ENCODE measurements around the gene CDC5L. TPM values are rescaled to one million over a fixed set of nuclear protein-coding genes. Genes with fewer than 3 reads are reported as not detected.

CDC5L gene
- 23.4 and 23.8 TPM in 2 replicates for total RNA-seq (2022)
- percentile 86 among the genes with signal in this experiment for Bru-seq, nascent RNA
- BruChase-seq, experiment 1, labeled RNA remaining after a 2-hour chase: percentile 85 among the genes with signal in this experiment
- BruChase-seq, experiment 2, labeled RNA remaining after a 6-hour chase: percentile 85 among the genes with signal in this experiment
- long read RNA-seq, full-length matches to known transcripts: 65 of 78 reads
- long read RNA-seq, partial matches to known transcripts: 5 of 78 reads
- long read RNA-seq, other reads (novel, unspliced or antisense): 8 of 78 reads

DNA sequence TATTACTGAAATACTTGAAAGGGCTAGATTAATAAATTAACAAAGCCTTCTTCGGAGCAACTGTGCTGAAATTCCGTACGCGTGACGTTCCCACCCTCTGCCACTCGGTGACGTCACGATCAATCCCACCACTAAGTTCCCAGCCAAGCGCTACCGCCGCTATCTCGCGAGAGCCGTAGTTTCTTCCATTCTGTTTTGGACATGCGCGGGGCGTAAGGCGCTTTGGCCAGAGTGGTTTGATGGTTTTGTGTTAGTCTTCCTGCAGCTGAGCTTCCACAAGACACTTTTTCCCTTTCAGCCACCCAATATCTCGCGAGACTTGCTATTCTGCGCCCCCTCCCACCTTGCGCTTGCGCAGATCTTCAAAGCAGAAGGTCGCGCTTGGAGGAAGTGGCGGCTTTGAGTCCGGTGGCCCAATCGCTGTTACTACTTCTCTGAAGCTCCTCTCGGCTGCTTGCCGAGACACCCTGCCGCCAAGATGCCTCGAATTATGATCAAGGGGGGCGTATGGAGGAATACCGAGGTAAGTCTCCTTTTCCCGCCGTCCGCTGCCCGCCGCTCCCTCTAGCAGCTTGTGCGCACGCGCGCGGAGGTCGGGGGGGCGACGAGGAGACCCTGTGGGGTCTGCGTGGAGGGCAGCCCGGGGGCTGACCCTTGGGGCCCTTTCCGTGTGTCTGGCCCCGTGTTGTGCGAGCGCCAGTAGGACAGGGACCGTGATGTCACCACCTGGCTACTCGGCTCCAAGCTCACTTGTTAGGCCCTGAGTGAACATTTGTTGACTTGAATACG is at the start of gene CDC5L:
CDC5L (plus strand) TSS at position 361 of the 789 bp plus-strand sequence; CDS start at position 479, 118 bp downstream.
- peaks cover 5% of the 10 kb centered on the region for H3K27me3 Mint-ChIP-seq (ENCODE audit: insufficient read depth, unreplicated experiment)

DNA sequence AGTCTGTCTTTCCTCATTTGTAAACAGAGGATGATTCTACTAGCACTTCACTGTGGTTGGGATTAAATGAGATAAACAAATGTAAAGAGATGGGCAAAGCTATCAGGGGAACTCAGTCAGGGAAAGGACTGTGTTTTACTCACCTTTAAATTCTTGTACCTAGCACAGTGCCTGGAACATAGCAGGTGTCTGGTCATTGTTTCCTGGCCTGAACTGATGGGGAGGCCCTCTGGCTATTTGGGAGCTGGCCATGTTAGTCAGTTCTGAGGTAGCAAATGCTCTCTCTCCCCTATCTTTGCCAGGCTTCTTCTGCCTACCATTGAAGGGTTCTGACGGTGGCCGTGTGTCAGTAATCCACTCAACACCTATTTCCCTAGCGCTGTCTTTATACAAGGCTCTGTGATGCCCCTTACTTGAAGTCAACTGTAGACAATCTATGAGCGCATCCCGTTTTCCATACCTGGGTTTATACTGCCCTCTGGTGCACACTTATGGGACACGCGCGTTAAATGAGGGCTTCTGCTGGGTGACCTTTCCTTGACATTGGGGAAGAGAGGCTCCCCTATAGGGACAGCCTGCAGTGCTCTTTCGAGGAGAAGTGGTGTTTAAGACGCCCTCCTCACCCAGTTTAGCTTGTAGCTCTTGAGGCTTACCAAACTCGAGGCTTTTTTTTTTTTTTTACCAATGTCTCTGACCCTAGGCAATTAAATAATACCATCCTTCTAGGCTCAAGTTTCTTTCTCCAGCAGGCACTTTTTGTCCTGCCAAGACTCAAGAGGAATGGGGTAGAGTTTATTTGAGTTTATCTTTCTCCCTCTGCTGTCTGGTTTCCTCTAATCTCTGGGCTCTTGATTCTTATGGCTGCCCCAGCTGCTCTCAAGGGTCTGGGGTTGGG is 49.0 kb upstream of the CDC5L start:
- intact Hi-C loops (cut with micrococcal nuclease; ENCODE audit: unreplicated experiment): loop anchor here (1.0 kb wide), 2 partner anchors 70 to 238 kb away; no protein-coding TSS in a partner anchor
- no peaks in the 10 kb centered on the region for H3K9me3 ChIP-seq
- H3K4me1 ChIP-seq: no peaks in the 10 kb centered on the region
- peak; percentile 51 to 68 for DNase-seq
- ChIA-PET CTCF (interaction anchor here (2.7 kb wide), 1 partner anchor 71 kb away, joined by 23 read pairs; no protein-coding TSS in a partner anchor), POLR2A (no interaction called here)
- no peaks in the 10 kb centered on the region for H3K9me3 Mint-ChIP-seq (ENCODE audit: unreplicated experiment)
- no TSS peak for BruUV-seq (replicated peaks)
- H3K36me3 Mint-ChIP-seq (ENCODE audit: insufficient read depth, unreplicated experiment): no peaks in the 10 kb centered on the region
- no peaks in the 10 kb centered on the region for H3K4me1 Mint-ChIP-seq (ENCODE audit: low read depth, unreplicated experiment)
- no peak overlapping the region for H3K4me3 Mint-ChIP-seq (ENCODE audit: unreplicated experiment)
- peaks cover 3% of the 10 kb centered on the region for H3K27me3 Mint-ChIP-seq (ENCODE audit: insufficient read depth, unreplicated experiment)
- TF ChIP-seq, protein P1, sequence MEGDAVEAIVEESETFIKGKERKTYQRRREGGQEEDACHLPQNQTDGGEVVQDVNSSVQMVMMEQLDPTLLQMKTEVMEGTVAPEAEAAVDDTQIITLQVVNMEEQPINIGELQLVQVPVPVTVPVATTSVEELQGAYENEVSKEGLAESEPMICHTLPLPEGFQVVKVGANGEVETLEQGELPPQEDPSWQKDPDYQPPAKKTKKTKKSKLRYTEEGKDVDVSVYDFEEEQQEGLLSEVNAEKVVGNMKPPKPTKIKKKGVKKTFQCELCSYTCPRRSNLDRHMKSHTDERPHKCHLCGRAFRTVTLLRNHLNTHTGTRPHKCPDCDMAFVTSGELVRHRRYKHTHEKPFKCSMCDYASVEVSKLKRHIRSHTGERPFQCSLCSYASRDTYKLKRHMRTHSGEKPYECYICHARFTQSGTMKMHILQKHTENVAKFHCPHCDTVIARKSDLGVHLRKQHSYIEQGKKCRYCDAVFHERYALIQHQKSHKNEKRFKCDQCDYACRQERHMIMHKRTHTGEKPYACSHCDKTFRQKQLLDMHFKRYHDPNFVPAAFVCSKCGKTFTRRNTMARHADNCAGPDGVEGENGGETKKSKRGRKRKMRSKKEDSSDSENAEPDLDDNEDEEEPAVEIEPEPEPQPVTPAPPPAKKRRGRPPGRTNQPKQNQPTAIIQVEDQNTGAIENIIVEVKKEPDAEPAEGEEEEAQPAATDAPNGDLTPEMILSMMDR (IDR thresholded peaks at IDR 0.05; ENCODE audit: insufficient read depth in 1 of 2, low read depth in 1 of 2, low read length in 1 of 2, severe bottlenecking in 1 of 2, unreplicated experiment in 1 of 2): peak; percentile 65 to 84
- H3K4me3 ChIP-seq (ENCODE audit: low read depth, low read length): no peak overlapping the region
- H3K36me3 ChIP-seq (ENCODE audit: control insufficient read depth, insufficient read depth, low read length): no peaks in the 10 kb centered on the region
- H3K27ac Mint-ChIP-seq (ENCODE audit: unreplicated experiment): no peak overlapping the region
- H3K27me3 ChIP-seq (replicated peaks; ENCODE audit: control insufficient read depth, insufficient read depth, low read length): no peaks in the 10 kb centered on the region

More for the DNA sequence above, at the start of gene CDC5L:
- H3K27ac Mint-ChIP-seq (ENCODE audit: unreplicated experiment): peak within 1 kb of the TSS; percentile 98
- H3K4me3 Mint-ChIP-seq (ENCODE audit: unreplicated experiment): peak within 1 kb of the TSS; percentile 97
- CTCF ChIA-PET: no interaction called here
- H3K27me3 ChIP-seq (replicated peaks; ENCODE audit: control insufficient read depth, insufficient read depth, low read length): no peaks in the 10 kb centered on the region
- no peaks in the 10 kb centered on the region for H3K36me3 ChIP-seq (ENCODE audit: control insufficient read depth, insufficient read depth, low read length)
- H3K9me3 ChIP-seq: no peaks in the 10 kb centered on the region
- TF ChIP-seq, protein P1 (IDR thresholded peaks at IDR 0.05; ENCODE audit: insufficient read depth in 1 of 2, low read depth in 1 of 2, low read length in 1 of 2, severe bottlenecking in 1 of 2, unreplicated experiment in 1 of 2): no peak
- peak within 1 kb of the TSS; percentile 80 for H3K4me3 ChIP-seq (ENCODE audit: low read depth, low read length)
- no peaks in the 10 kb centered on the region for H3K9me3 Mint-ChIP-seq (ENCODE audit: unreplicated experiment)
- BruUV-seq (replicated peaks): no TSS peak
- peak; percentile 95 to 98 for DNase-seq
- H3K4me1 Mint-ChIP-seq (ENCODE audit: low read depth, unreplicated experiment): peaks cover 12% of the 10 kb centered on the region
- intact Hi-C loops (cut with micrococcal nuclease; ENCODE audit: unreplicated experiment): no loop called here
- H3K36me3 Mint-ChIP-seq (ENCODE audit: insufficient read depth, unreplicated experiment): peaks cover 42% of the 10 kb centered on the region
- peaks cover 7% of the 10 kb centered on the region; the same call in 1 of the 2 replicates for H3K4me1 ChIP-seq
- POLR2A ChIA-PET: interaction anchor here (0.5 to 1.5 kb wide), 8 partner anchors 16 to 1374 kb away, joined by 3 to 5 read pairs (median 4); partner anchors contain the start of genes AARS2, KLHDC3 and MEA1
